K562 (cell line): Measurements from ENCODE around the gene MYH6. TPM values are rescaled to one million over a fixed set of nuclear protein-coding genes. Genes with fewer than 3 reads are reported as not detected.

Experiments
- ATAC-seq: fragments of 200-7000 bp; cut with Tn5 transposase; 3 replicates; pipeline ENCODE4 v1.9.1; 2020; ENCODE audit warnings: moderate library complexity
- BruUV-seq: library from RNA; stranded (reverse); fragments of 400-500 nt; replicated peaks from 2 replicates; lab custom pipeline; 2021; lab: Mats Ljungman, UMichigan
- CTCF ChIA-PET: fragments of 300-600 bp; formaldehyde crosslinking; extraction: SDS; loops from one replicate; lab custom pipeline; 2021; ENCODE audit warnings: low intra/inter-chr PET ratio; lab: Yijun Ruan, JAX
- POLR2A ChIA-PET: fragments of 300-600, 350-650 bp; sonication (Branson Sonifier 250); formaldehyde crosslinking; extraction: SDS; loops from one replicate; lab custom pipeline; 2021; ENCODE audit warnings: antibody characterized with exemption, inconsistent platforms; lab: Yijun Ruan, JAX
- DNase-seq, 4 experiments: peaks; one replicate each; pipeline versions ENCODE4 v3.0.0 to v3.0.0-alpha.2; 2011 to 2018; ENCODE audit warnings: low spot score in 3 of 4, mixed read lengths in 3 of 4; ENCODE audit errors: extremely low read depth in 1 of 4
- FAIRE-seq: peaks from 2 replicates; lab custom pipeline; 2011; peaks lifted over from hg19 to GRCh38; lab: Jason Lieb, UNC
- H2AFZ ChIP-seq: 2 replicates; pipeline ENCODE4 v1.6.0; 2011; ENCODE audit warnings: low read depth, low read length, control low read depth, inconsistent platforms
- H3K27ac ChIP-seq: fragments of 200-600 bp; 3 replicates; pipeline ENCODE4 v1.8.0; 2011; ENCODE audit warnings: low read depth, mild to moderate bottlenecking, control low read depth, inconsistent platforms, low read length, moderate library complexity, mixed read lengths; ENCODE audit errors: extremely low read depth
- H3K27me3 ChIP-seq, 2 experiments: fragments of 300-600 bp in 1 of 2; 2 replicates in 1 of 2; 3 replicates in 1 of 2; pipeline versions ENCODE4 v1.6.0 to v1.8.0; 2011; ENCODE audit warnings: inconsistent platforms in 2 of 2, low read length in 2 of 2, mild to moderate bottlenecking in 1 of 2, mixed read lengths in 1 of 2, moderate library complexity in 1 of 2; ENCODE audit not compliant: control insufficient read depth in 2 of 2, insufficient read depth in 2 of 2
- H3K36me3 ChIP-seq: fragments of 300-600 bp; 3 replicates; pipeline ENCODE4 v1.8.0; 2011; ENCODE audit warnings: mild to moderate bottlenecking, low read length, inconsistent platforms; ENCODE audit not compliant: control insufficient read depth, insufficient read depth
- H3K4me1 ChIP-seq, 2 experiments: fragments of 200-600 bp in 1 of 2; replicated peaks in 1 of 2; 2 replicates in 1 of 2; 3 replicates in 1 of 2; pipeline versions ENCODE4 v1.5.1 to v1.8.0; 2011; ENCODE audit warnings: inconsistent platforms in 2 of 2, low read length in 2 of 2, mild to moderate bottlenecking in 1 of 2, mixed read lengths in 1 of 2, moderate library complexity in 1 of 2; ENCODE audit not compliant: control insufficient read depth in 2 of 2, insufficient read depth in 2 of 2
- H3K4me2 ChIP-seq: 2 replicates; pipeline ENCODE4 v1.6.1; 2011; ENCODE audit warnings: low read length, control low read depth, inconsistent platforms, mixed read lengths; ENCODE audit not compliant: insufficient read depth
- H3K4me3 ChIP-seq: fragments of 200-600 bp; sonication (generic), shearing (Covaris generic); 2 replicates; pipeline ENCODE4 v1.5.1; 2016; ENCODE audit warnings: control low read depth, inconsistent platforms
- H3K79me2 ChIP-seq: fragments of 200-600 bp; 3 replicates; pipeline ENCODE4 v1.8.0; 2011; ENCODE audit warnings: low read length, inconsistent platforms; ENCODE audit not compliant: control insufficient read depth, insufficient read depth
- H3K9ac ChIP-seq, 2 experiments: 2 replicates each; pipeline versions ENCODE4 v1.6.0 to v1.6.1; 2011; ENCODE audit warnings: low read depth in 2 of 2, low read length in 2 of 2, control low read depth in 1 of 2, inconsistent platforms in 1 of 2, mild to moderate bottlenecking in 1 of 2, mixed read lengths in 1 of 2; ENCODE audit not compliant: insufficient read depth in 1 of 2
- H3K9me1 ChIP-seq: one replicate; pipeline ENCODE4 v1.6.0; 2011; ENCODE audit warnings: inconsistent platforms, mild to moderate bottlenecking, low read length, moderate library complexity; ENCODE audit not compliant: control insufficient read depth, insufficient read depth
- H3K9me3 ChIP-seq: replicated peaks from 2 replicates; pipeline ENCODE4 v1.5.1; 2011; ENCODE audit warnings: low read depth, low read length, inconsistent platforms; ENCODE audit not compliant: control insufficient read depth, insufficient read depth
- H4K20me1 ChIP-seq: replicated peaks from 2 replicates; pipeline ENCODE4 v1.6.1; 2011; ENCODE audit warnings: low read length, inconsistent platforms, mixed read lengths; ENCODE audit not compliant: control insufficient read depth, insufficient read depth
- CHD2 ChIP-seq: IDR thresholded peaks from 2 replicates; pipeline ENCODE4 v1.6.1; 2011; ENCODE audit warnings: low read depth, low read length
- HCFC1 ChIP-seq: IDR thresholded peaks from 2 replicates; pipeline ENCODE4 v1.6.1; 2012; ENCODE audit warnings: low read depth, low read length, improper control_type of control experiment
- HDAC3 ChIP-seq: fragments of 450-650 bp; IDR thresholded peaks from 2 replicates; pipeline ENCODE4 v1.6.1; 2018; ENCODE audit warnings: borderline replicate concordance, mild to moderate bottlenecking, moderate library complexity; ENCODE audit not compliant: partially characterized antibody
- MECOM ChIP-seq: fragments of 250-450 bp; sonication (Bioruptor Pico); IDR thresholded peaks from 2 replicates; pipeline ENCODE4 v1.8.0; 2022; ENCODE audit warnings: inconsistent platforms
- PPARD ChIP-seq: fragments of 250-450 bp; sonication (Bioruptor Pico); IDR thresholded peaks from 2 replicates; pipeline ENCODE4 v1.8.0; 2022; ENCODE audit warnings: inconsistent platforms, mild to moderate bottlenecking, moderate library complexity
- RFX5 ChIP-seq: IDR thresholded peaks from 2 replicates; pipeline ENCODE4 v1.6.1; 2011; ENCODE audit warnings: low read depth, mild to moderate bottlenecking, improper control_type of control experiment, low read length
- SNRNP70 ChIP-seq: fragments of 200-400 bp; formaldehyde crosslinking; optimal IDR thresholded peaks from 2 replicates; pipeline ENCODE3; 2017; ENCODE audit warnings: low read depth, low read length
- ZC3H11A ChIP-seq: IDR thresholded peaks from 2 replicates; pipeline ENCODE4 v1.6.1; 2012; ENCODE audit warnings: low read depth, low read length, improper control_type of control experiment
- ZNF175 ChIP-seq: fragments of 200-800 bp; sonication (Bioruptor generic); IDR thresholded peaks from 2 replicates; pipeline ENCODE4 v1.6.1; 2016; ENCODE audit warnings: low read depth, mild to moderate bottlenecking, missing genetic modification characterization, missing compliant biosample characterization
- ZZZ3 ChIP-seq: fragments of 450-650 bp; IDR thresholded peaks from 2 replicates; pipeline ENCODE4 v1.6.1; 2016; ENCODE audit warnings: antibody characterized with exemption, mild to moderate bottlenecking, moderate library complexity
- WGBS: fragments of 100-300 bp; shearing (Covaris generic); methylation state at CpG from one replicate; pipeline ENCODE4 v1.1.6; 2016; ENCODE audit warnings: low coverage, mixed read lengths; ENCODE audit not compliant: insufficient coverage; ENCODE audit errors: missing lambda C conversion rate; 5-methylcytosine and 5-hydroxymethylcytosine counted together
- in situ Hi-C: fragments of 300-500 bp; cut with MboI; formaldehyde crosslinking; loops from 4 replicates; pipeline ENCODE4 v1.15.0; 2018; ENCODE audit warnings: inconsistent platforms, mixed read lengths
- intact Hi-C: fragments of 100-400 bp; cut with micrococcal nuclease; formaldehyde crosslinking; loops from 2 replicates; pipeline ENCODE4 v1.14.2; 2022
- polyA plus RNA-seq, 8 experiments: library from polyadenylated mRNA; depleted of rRNA in 4 of 8; stranded (reverse) in 5 of 8; unstranded in 3 of 8; fragments of >200 nt; fragmentation: Nextera tagmentation in 2 of 8; fragmentation: Illumina TruSeq in 1 of 8; extraction: Ambion mirVana in 2 of 8; extraction: Trizol in 1 of 8; gene quantifications; 2 replicates each; pipeline versions ENCODE4 v1.2.1 to v1.2.3, GENCODE V29; 2011 to 2014; ENCODE audit warnings: inconsistent platforms in 1 of 8, missing spikeins in 1 of 8
- total RNA-seq, 7 experiments: library from RNA; depleted of rRNA in 6 of 7; stranded (reverse); fragments of >200 nt in 6 of 7; fragmentation: Illumina TruSeq in 2 of 7; extraction: Trizol in 2 of 7; gene quantifications; 2 replicates each; pipeline versions ENCODE4 v1.2.1 to v1.2.3, GENCODE V29; 2011 to 2021; ENCODE audit warnings: low replicate concordance in 1 of 7

Gene MYH6
- total and polyA plus RNA-seq, 9 of the 15 experiments (the other 6 are each of a cell fraction or from before 2014, with no cell fraction given), result not detected

- Histone ChIP-seq H3K79me2 (no peaks in the 10 kb centered on the region), H3K27me3 (peaks cover 14 to 68% of the 10 kb centered on the region in 2 experiments; a peak in 4 of 5 replicates)
- POLR2A ChIA-PET, result no interaction called here
- TF ChIP-seq HCFC1, result no peak
- no peak for TF ChIP-seq ZNF175 (CRISPR knock-in tag)
- no peak for TF ChIP-seq RFX5
- TF ChIP-seq SNRNP70, result no peak
- TF ChIP-seq HDAC3, result no peak
- TF ChIP-seq CHD2, result no peak
- TF ChIP-seq PPARD (CRISPR knock-in tag), result no peak
- TF ChIP-seq MECOM, result no peak
- TF ChIP-seq ZC3H11A, result no peak
- no peak for TF ChIP-seq ZZZ3
- TF ChIP-seq, all 486 proteins: peak for 0
- in situ Hi-C loops (no loop called here), intact Hi-C loops (no loop called here)
- FAIRE-seq (no peak), ATAC-seq (no peak), DNase-seq (no peak)
- CTCF ChIA-PET, result no interaction called here
- H3K9me3 ChIP-seq, result no peaks in the 10 kb centered on the region
- no peak overlapping the region for H3K9ac ChIP-seq
- H3K4me2 ChIP-seq, result no peak overlapping the region
- H3K9me1 ChIP-seq, result no peaks in the 10 kb centered on the region
- H3K27ac ChIP-seq, result no peak overlapping the region
- no peak overlapping the region for H3K4me3 ChIP-seq
- whole genome bisulfite sequencing, result 0% methylated on average over 4 of the region's 7 CpGs
- BruUV-seq, result no TSS peak
- H2AFZ ChIP-seq, result no peak overlapping the region
- H3K36me3 ChIP-seq, result no peaks in the 10 kb centered on the region
- H4K20me1 ChIP-seq, result no peaks in the 10 kb centered on the region
- peaks cover 0 to 6% of the 10 kb centered on the region in 2 experiments; a peak in 2 of 5 replicates for H3K4me1 ChIP-seq
These were observed 5.0 kb downstream of the MYH6 start for GRCh38 chr14:23403139-23403438.
